ENCODE measurements around the gene MTHFSD.

GRCh38 chr16:86597880-86598606 lies 43.0 kb upstream of the MTHFSD start:
- TF ChIP-seq POLR2A (IDR thresholded peaks at IDR 0.05; ENCODE audit: low read length) (no peak), GATA1 (IDR thresholded peaks at IDR 0.05; ENCODE audit: low read depth, low read length) (no peak)

All from erythroblast (primary cell).